Caco-2 (cell line): ENCODE results near the gene PLCH1. TPM values are rescaled to one million over a fixed set of nuclear protein-coding genes. Genes with fewer than 3 reads are reported as not detected.

Experiments
- BruUV-seq: library from RNA; stranded (reverse); fragments of 400-500 nt; replicated peaks from 2 replicates; lab custom pipeline; 2021; lab: Mats Ljungman, UMichigan
- CTCF ChIA-PET: fragments of 300-600 bp; sonication (Branson Sonifier 250); formaldehyde crosslinking; loops from one replicate; lab custom pipeline; 2022; ENCODE audit warnings: antibody characterized with exemption; lab: Charles Lee
- POLR2A ChIA-PET: fragments of 300-600 bp; sonication (Branson Sonifier 250); formaldehyde crosslinking; loops from one replicate; lab custom pipeline; 2022; ENCODE audit warnings: antibody characterized with exemption; lab: Charles Lee
- DNase-seq, 2 experiments: peaks; one replicate each; pipeline versions ENCODE4 v3.0.0 to v3.0.0-alpha.2; 2020 to 2022
- H3K27me3 ChIP-seq: replicated peaks from 2 replicates; pipeline ENCODE4 v1.6.0; 2011; ENCODE audit warnings: low read length; ENCODE audit not compliant: control insufficient read depth, insufficient read depth
- H3K36me3 ChIP-seq: 2 replicates; pipeline ENCODE4 v1.5.1; 2011; ENCODE audit warnings: low read length; ENCODE audit not compliant: control insufficient read depth, insufficient read depth
- H3K4me1 ChIP-seq: fragments of 250-450 bp; sonication (Bioruptor Pico); 2 replicates; pipeline ENCODE4 v1.5.1; 2020; ENCODE audit warnings: mild to moderate bottlenecking
- H3K4me3 ChIP-seq: 2 replicates; pipeline ENCODE4 v1.5.1; 2011; ENCODE audit warnings: low read depth, mild to moderate bottlenecking, control low read depth, low read length
- H3K9me3 ChIP-seq: fragments of 250-450 bp; sonication (Bioruptor Pico); 2 replicates; pipeline ENCODE4 v1.5.1; 2020; ENCODE audit warnings: mild to moderate bottlenecking, moderate library complexity
- H3K27ac Mint-ChIP-seq: one replicate; pipeline ENCODE4 v1.8.0; 2022; ENCODE audit warnings: mixed read lengths; ENCODE audit not compliant: unreplicated experiment
- H3K27me3 Mint-ChIP-seq: one replicate; pipeline ENCODE4 v1.8.0; 2022; ENCODE audit warnings: mixed read lengths; ENCODE audit not compliant: insufficient read depth, unreplicated experiment
- H3K36me3 Mint-ChIP-seq: one replicate; pipeline ENCODE4 v1.8.0; 2022; ENCODE audit warnings: mild to moderate bottlenecking, mixed read lengths; ENCODE audit not compliant: insufficient read depth, unreplicated experiment
- H3K4me1 Mint-ChIP-seq: one replicate; pipeline ENCODE4 v1.8.0; 2022; ENCODE audit warnings: low read depth, mixed read lengths; ENCODE audit not compliant: unreplicated experiment
- H3K4me3 Mint-ChIP-seq: one replicate; pipeline ENCODE4 v1.8.0; 2022; ENCODE audit warnings: mild to moderate bottlenecking, moderate library complexity, mixed read lengths; ENCODE audit not compliant: unreplicated experiment
- H3K9me3 Mint-ChIP-seq: one replicate; pipeline ENCODE4 v1.8.0; 2022; ENCODE audit warnings: mixed read lengths; ENCODE audit not compliant: unreplicated experiment
- CTCF ChIP-seq, 2 experiments: fragments of 200-600 bp in 1 of 2; IDR thresholded peaks; 1 replicate in 1 of 2; 2 replicates in 1 of 2; pipeline versions ENCODE4 v1.5.1 to v1.8.0; 2011 to 2022; ENCODE audit warnings: antibody characterized with exemption in 1 of 2, control low read depth in 1 of 2, inconsistent platforms in 1 of 2, low read depth in 1 of 2, low read length in 1 of 2, mild to moderate bottlenecking in 1 of 2, moderate library complexity in 1 of 2; ENCODE audit not compliant: insufficient read depth in 1 of 2, severe bottlenecking in 1 of 2, unreplicated experiment in 1 of 2
- intact Hi-C: fragments of 100-400 bp; cut with micrococcal nuclease; formaldehyde crosslinking; loops from one replicate; pipeline ENCODE4 v1.10.0; 2022; ENCODE audit not compliant: unreplicated experiment
- total RNA-seq: library from RNA; stranded (reverse); gene quantifications from 2 replicates; pipeline ENCODE4 v1.2.3, GENCODE V29; 2022

The PLCH1 gene
- total RNA-seq, 1 experiment from 2014 or later, result 3.1 TPM

- Histone ChIP-seq H3K4me3 (no peak overlapping the region), H3K36me3 (no peaks in the 10 kb centered on the region), H3K4me1 (peaks cover 18% of the 10 kb centered on the region), H3K27me3 (no peaks in the 10 kb centered on the region), H3K9me3 (no peaks in the 10 kb centered on the region)
- Mint-ChIP-seq H3K27me3 (no peaks in the 10 kb centered on the region), H3K27ac (no peak overlapping the region), H3K4me3 (no peak overlapping the region), H3K9me3 (no peaks in the 10 kb centered on the region), H3K36me3 (peaks cover 8% of the 10 kb centered on the region), H3K4me1 (peaks cover 20% of the 10 kb centered on the region)
- TF ChIP-seq CTCF (IDR thresholded peaks at IDR 0.05; ENCODE audit: insufficient read depth in 1 of 2, low read depth in 1 of 2, low read length in 1 of 2, severe bottlenecking in 1 of 2, unreplicated experiment in 1 of 2), result no peak
- intact Hi-C loops, result no loop called here
- no peak for DNase-seq
- ChIA-PET CTCF (no interaction called here), POLR2A (no interaction called here)
- no TSS peak for BruUV-seq
Measured at GRCh38 chr3:155736381-155736780, 8.5 kb downstream of the PLCH1 start.

- Histone ChIP-seq H3K36me3 (no peaks in the 10 kb centered on the region), H3K4me3 (no peak overlapping the region), H3K4me1 (no peaks in the 10 kb centered on the region), H3K27me3 (no peaks in the 10 kb centered on the region), H3K9me3 (no peaks in the 10 kb centered on the region)
- Mint-ChIP-seq H3K27ac (no peak overlapping the region), H3K27me3 (no peaks in the 10 kb centered on the region), H3K9me3 (no peaks in the 10 kb centered on the region), H3K36me3 (no peaks in the 10 kb centered on the region), H3K4me1 (peaks cover 16% of the 10 kb centered on the region), H3K4me3 (no peak overlapping the region)
- TF ChIP-seq CTCF (IDR thresholded peaks at IDR 0.05; ENCODE audit: insufficient read depth in 1 of 2, low read depth in 1 of 2, low read length in 1 of 2, severe bottlenecking in 1 of 2, unreplicated experiment in 1 of 2), result no peak
- no TSS peak for BruUV-seq
- ChIA-PET CTCF (no interaction called here), POLR2A (no interaction called here)
- intact Hi-C loops, result no loop called here
- DNase-seq, result no peak
Measured at GRCh38 chr3:155730843-155731242, 14.0 kb downstream of the PLCH1 start.

GRCh38 chr3:155727836-155728235 is 17.0 kb downstream of the PLCH1 start:
- no peak overlapping the region for H3K4me3 Mint-ChIP-seq
- Histone ChIP-seq H3K36me3 (no peaks in the 10 kb centered on the region), H3K4me3 (no peak overlapping the region), H3K27me3 (no peaks in the 10 kb centered on the region), H3K9me3 (no peaks in the 10 kb centered on the region), H3K4me1 (no peaks in the 10 kb centered on the region)
- no TSS peak for BruUV-seq
- H3K27ac Mint-ChIP-seq, result no peak overlapping the region
- no peak for TF ChIP-seq CTCF (IDR thresholded peaks at IDR 0.05; ENCODE audit: insufficient read depth in 1 of 2, low read depth in 1 of 2, low read length in 1 of 2, severe bottlenecking in 1 of 2, unreplicated experiment in 1 of 2)
- H3K36me3 Mint-ChIP-seq, result no peaks in the 10 kb centered on the region
- CTCF ChIA-PET, result no interaction called here
- intact Hi-C loops, result no loop called here
- DNase-seq, result no peak
- no peaks in the 10 kb centered on the region for H3K27me3 Mint-ChIP-seq
- POLR2A ChIA-PET, result no interaction called here
- H3K4me1 Mint-ChIP-seq, result peaks cover 19% of the 10 kb centered on the region
- H3K9me3 Mint-ChIP-seq, result peaks cover 9% of the 10 kb centered on the region
